Breast epithelium (tissue), 4 donors: ENCODE data around the gene CPB1. TPM values are rescaled to one million over a fixed set of nuclear protein-coding genes. Genes with fewer than 3 reads are reported as not detected.

Experiments
- DNase-seq, 2 donors: peaks; one replicate each; pipeline ENCODE4 v3.0.0-alpha.2; 2019; ENCODE audit warnings: low spot score in 2 of 2
- H3K27ac ChIP-seq, 2 donors: fragments of 200-600 bp; sonication (generic) in 1 of 2; one replicate each; pipeline ENCODE4 v1.5.1; 2016 to 2019; ENCODE audit warnings: mild to moderate bottlenecking in 1 of 2
- H3K27me3 ChIP-seq, 2 donors: fragments of 200-600 bp; sonication (generic) in 1 of 2; one replicate each; pipeline versions ENCODE4 v1.5.1 to v1.6.0; 2017 to 2019; ENCODE audit warnings: control low read depth in 1 of 2, mild to moderate bottlenecking in 1 of 2
- H3K36me3 ChIP-seq: fragments of 200-600 bp; one replicate; pipeline ENCODE4 v1.5.1; 2019
- H3K4me1 ChIP-seq, 2 donors: fragments of 200-600 bp; sonication (generic); one replicate each; pipeline ENCODE4 v1.5.1; 2016 to 2019; ENCODE audit warnings: control low read depth in 1 of 2
- H3K4me3 ChIP-seq, 3 donors: fragments of 200-600 bp; sonication (generic); 1 replicate in 2 of 3; 2 replicates in 1 of 3; pipeline ENCODE4 v1.5.1; 2016 to 2019; ENCODE audit warnings: mild to moderate bottlenecking in 3 of 3, moderate library complexity in 2 of 3
- H3K9me3 ChIP-seq, 2 donors: fragments of 200-600 bp; sonication (generic) in 1 of 2; one replicate each; pipeline ENCODE4 v1.5.1; 2016 to 2019; ENCODE audit warnings: control low read depth in 1 of 2
- CTCF ChIP-seq, 3 donors: fragments of 450-650 bp; IDR thresholded peaks; one replicate each; pipeline ENCODE4 v1.5.1; 2016 to 2017; ENCODE audit warnings: antibody characterized with exemption in 3 of 3, mild to moderate bottlenecking in 3 of 3, moderate library complexity in 3 of 3
- POLR2A ChIP-seq: fragments of 450-650 bp; IDR thresholded peaks from one replicate; pipeline ENCODE4 v1.6.1; 2016; ENCODE audit warnings: antibody characterized with exemption, mild to moderate bottlenecking, moderate library complexity
- POLR2AphosphoS5 ChIP-seq, 3 donors: sonication (generic); formaldehyde crosslinking; IDR thresholded peaks; one replicate each; pipeline ENCODE4 v1.6.1; 2017; ENCODE audit warnings: antibody characterized with exemption in 3 of 3
- intact Hi-C: fragments of 100-400 bp; cut with DNase I; formaldehyde crosslinking; loops from one replicate; pipeline ENCODE4 v1.15.1; 2023; ENCODE audit warnings: low total_unique reads
- total RNA-seq, 3 donors: library from RNA; depleted of rRNA; stranded (reverse); fragments of >200 nt; gene quantifications; one replicate each; pipeline ENCODE4 v1.1.0, GENCODE V29; 2016

Gene CPB1
- total RNA-seq, 3 donors from 2014 or later: 3.4 to 33.8 (median 14.9) TPM

- Histone ChIP-seq H3K27ac (no peak overlapping the region), H3K4me3 (no peak overlapping the region), H3K4me1 (no peaks in the 10 kb centered on the region), H3K36me3 (no peaks in the 10 kb centered on the region), H3K9me3 (no peaks in the 10 kb centered on the region), H3K27me3 (no peaks in the 10 kb centered on the region)
- DNase-seq: no peak
- intact Hi-C loops: no loop called here
- TF ChIP-seq CTCF (IDR thresholded peaks at IDR 0.05) (no peak), POLR2A (no peak), POLR2AphosphoS5 (IDR thresholded peaks at IDR 0.05) (no peak)
Observed at GRCh38 chr3:148854061-148854460, 26.4 kb downstream of the CPB1 start.

GRCh38 chr3:148856384-148856783, 28.8 kb downstream of the CPB1 start:
- no peak for TF ChIP-seq POLR2AphosphoS5 (IDR thresholded peaks at IDR 0.05)
- no peak for TF ChIP-seq POLR2A
- TF ChIP-seq CTCF (IDR thresholded peaks at IDR 0.05): no peak
- no peak for DNase-seq
- no peak overlapping the region for H3K27ac ChIP-seq
- no peaks in the 10 kb centered on the region for H3K27me3 ChIP-seq
- no peaks in the 10 kb centered on the region for H3K9me3 ChIP-seq
- H3K36me3 ChIP-seq: no peaks in the 10 kb centered on the region
- no peaks in the 10 kb centered on the region for H3K4me1 ChIP-seq
- H3K4me3 ChIP-seq: no peak overlapping the region
- intact Hi-C loops: no loop called here

GRCh38 chr3:148857316-148857715, 29.7 kb downstream of the CPB1 start:
- TF ChIP-seq POLR2A: no peak
- Histone ChIP-seq H3K9me3 (no peaks in the 10 kb centered on the region), H3K27me3 (no peaks in the 10 kb centered on the region), H3K36me3 (no peaks in the 10 kb centered on the region), H3K4me1 (no peaks in the 10 kb centered on the region), H3K4me3 (no peak overlapping the region), H3K27ac (no peak overlapping the region)
- intact Hi-C loops: no loop called here
- DNase-seq: no peak

GRCh38 chr3:148861277-148861869, 33.8 kb downstream of the CPB1 start:
- Histone ChIP-seq H3K4me3 (no peak overlapping the region), H3K9me3 (no peaks in the 10 kb centered on the region), H3K4me1 (no peaks in the 10 kb centered on the region), H3K27me3 (no peaks in the 10 kb centered on the region), H3K36me3 (no peaks in the 10 kb centered on the region), H3K27ac (no peak overlapping the region)
- intact Hi-C loops: no loop called here
- no peak for DNase-seq
- TF ChIP-seq POLR2AphosphoS5 (IDR thresholded peaks at IDR 0.05) (no peak), CTCF (IDR thresholded peaks at IDR 0.05) (peak; percentile 59 to 68 (median 68))

GRCh38 chr3:148863297-148863696, 35.7 kb downstream of the CPB1 start:
- DNase-seq: no peak
- H3K4me3 ChIP-seq: no peak overlapping the region
- intact Hi-C loops: no loop called here
- no peaks in the 10 kb centered on the region for H3K4me1 ChIP-seq
- H3K36me3 ChIP-seq: no peaks in the 10 kb centered on the region
- no peaks in the 10 kb centered on the region for H3K9me3 ChIP-seq
- H3K27me3 ChIP-seq: no peaks in the 10 kb centered on the region
- no peak for TF ChIP-seq CTCF (IDR thresholded peaks at IDR 0.05)
- no peak for TF ChIP-seq POLR2AphosphoS5 (IDR thresholded peaks at IDR 0.05)
- TF ChIP-seq POLR2A: no peak
- H3K27ac ChIP-seq: no peak overlapping the region

GRCh38 chr3:148863814-148864213, 36.2 kb downstream of the CPB1 start:
- TF ChIP-seq POLR2AphosphoS5 (IDR thresholded peaks at IDR 0.05): no peak
- no peak for TF ChIP-seq POLR2A
- TF ChIP-seq CTCF (IDR thresholded peaks at IDR 0.05): no peak
- Histone ChIP-seq H3K27me3 (no peaks in the 10 kb centered on the region), H3K36me3 (no peaks in the 10 kb centered on the region), H3K27ac (no peak overlapping the region), H3K4me1 (no peaks in the 10 kb centered on the region), H3K4me3 (no peak overlapping the region), H3K9me3 (no peaks in the 10 kb centered on the region)
- DNase-seq: no peak
- intact Hi-C loops: no loop called here
